Retina (tissue), 1 donor: ENCODE results near the gene LIN7C.

Experiments
- DNase-seq: peaks from one replicate; pipeline ENCODE4 v3.0.0-alpha.2; 2016

Gene LIN7C

GRCh38 chr11:27444801-27445215 is 61.8 kb downstream of the LIN7C start:
- DNase-seq = peak; percentile 73
